ENCODE results near the gene PPP2R2C.

PPP2R2C gene

DNA sequence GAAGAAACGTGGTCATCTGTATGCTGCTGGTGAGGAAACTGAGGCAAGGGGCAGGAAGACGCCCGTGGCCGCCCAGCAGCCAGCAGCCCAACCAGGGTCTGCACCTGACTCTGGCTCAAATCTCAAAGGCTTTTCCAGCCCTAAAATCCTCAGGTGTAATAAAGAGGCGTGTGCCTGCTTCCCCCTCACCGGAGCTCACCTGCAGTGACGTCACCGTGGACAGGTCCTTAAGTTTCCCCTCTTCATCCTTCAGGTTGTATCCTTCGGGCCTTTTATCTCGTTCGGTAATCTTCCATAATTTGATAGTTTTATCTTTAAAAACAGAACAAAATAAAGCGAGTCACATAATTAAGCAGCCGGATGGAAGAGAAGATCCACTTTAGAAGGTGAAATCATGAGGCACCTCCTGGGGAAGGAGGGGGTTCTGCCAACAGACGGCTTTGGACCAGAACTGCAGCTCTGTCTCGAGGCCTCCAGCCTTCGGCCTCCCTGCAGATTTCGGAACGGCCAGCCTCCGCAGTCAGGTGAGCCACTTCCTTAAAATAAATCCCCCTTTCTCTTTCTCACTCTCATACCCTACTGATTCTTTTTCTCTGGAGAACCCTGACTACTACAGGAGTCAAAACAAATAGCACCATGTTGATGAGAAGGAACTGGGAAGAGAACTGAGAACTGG lies 96.7 kb downstream of the PPP2R2C start:
- no peak for DNase-seq

DNA sequence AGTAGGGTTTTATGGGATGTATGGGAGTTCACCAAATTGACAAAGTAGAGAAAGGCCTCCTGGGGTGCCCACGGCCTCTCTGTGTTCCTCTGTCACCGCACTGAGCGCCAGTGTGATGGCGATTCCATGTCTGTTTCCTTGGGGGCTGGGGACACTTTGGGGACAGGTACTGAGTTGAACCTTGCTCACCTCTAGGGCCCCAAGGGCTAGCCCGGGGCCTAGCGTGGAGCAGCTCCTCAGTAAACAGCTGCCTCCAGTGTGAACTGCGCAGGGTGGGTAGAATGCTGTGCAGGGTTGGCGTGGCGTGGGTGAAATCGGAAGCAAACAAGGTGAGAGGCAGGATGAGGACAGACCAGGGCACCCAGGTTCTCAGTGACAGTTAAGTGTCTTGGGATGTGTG lies 97.8 kb downstream of the PPP2R2C start:
- no peak for DNase-seq

GRCh38 chr4:6373541-6374410 lies 98.6 kb downstream of the PPP2R2C start:
- no peak for DNase-seq

DNA sequence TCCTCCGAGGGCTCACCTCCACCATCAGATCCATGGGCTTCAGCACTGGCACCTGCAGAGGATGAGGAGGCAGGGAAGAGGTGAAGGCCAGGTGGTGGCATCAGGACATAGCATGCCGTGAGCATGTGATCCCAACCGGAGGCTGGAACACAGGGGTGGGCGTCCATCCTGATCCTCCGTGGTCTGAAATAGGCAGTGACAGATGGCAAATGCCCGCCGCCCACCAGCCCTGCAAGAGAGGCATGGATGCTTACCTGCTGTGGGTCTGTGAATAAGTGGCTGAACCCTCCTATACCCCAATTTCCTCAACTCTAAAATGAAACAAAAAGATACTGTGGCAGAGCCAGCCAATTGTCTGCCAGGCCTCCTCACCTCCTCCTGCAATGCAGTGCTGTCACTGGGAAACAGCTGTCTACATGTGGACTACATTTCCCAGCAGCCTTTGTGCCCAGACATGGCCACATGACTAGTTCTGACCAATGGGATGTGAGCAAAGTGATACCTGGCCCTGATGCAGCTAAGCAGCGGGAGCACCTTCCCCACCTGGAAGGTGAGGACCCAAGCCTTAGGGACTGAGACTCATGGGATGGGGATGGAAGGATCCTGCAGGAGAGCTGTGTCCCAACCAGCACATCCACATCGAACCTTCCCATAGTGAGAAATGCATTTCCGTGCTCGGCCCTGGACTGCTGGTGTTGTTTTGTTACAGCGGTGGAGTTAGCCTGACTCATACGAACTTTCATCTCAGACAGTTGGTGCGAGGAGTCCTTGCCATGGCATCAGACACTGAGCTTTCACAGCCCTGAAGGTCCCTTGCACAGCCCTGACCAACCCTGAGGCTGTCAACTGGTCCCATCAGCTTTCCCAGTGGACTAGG lies 99.5 kb downstream of the PPP2R2C start:
- peak; percentile 8 for DNase-seq

DNA sequence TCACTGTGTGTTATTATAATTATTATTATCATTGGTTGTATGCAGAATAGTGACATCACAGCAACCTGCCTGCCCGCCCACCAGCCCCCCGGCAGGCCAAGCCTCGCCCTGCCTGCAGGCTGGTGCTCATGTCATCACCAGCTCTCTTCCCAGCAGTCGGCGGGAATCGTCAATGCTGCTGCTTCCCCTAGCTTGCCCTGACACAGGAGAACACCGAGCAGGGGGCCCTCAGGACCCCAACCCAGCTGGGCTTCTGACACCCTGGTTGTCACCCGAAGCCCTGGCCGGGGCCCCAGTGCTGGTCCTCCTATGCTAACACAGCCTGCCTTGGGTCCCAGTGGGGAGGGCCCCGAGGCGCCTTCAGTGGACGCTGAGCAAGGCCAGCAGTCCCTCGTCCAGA lies 100.6 kb downstream of the PPP2R2C start:
- no peak for DNase-seq

- DNase-seq, result no peak
These were observed 101.1 kb downstream of the PPP2R2C start for GRCh38 chr4:6371271-6371670.

- DNase-seq, result no peak
These were observed 102.3 kb downstream of the PPP2R2C start for GRCh38 chr4:6369924-6370645.

DNA sequence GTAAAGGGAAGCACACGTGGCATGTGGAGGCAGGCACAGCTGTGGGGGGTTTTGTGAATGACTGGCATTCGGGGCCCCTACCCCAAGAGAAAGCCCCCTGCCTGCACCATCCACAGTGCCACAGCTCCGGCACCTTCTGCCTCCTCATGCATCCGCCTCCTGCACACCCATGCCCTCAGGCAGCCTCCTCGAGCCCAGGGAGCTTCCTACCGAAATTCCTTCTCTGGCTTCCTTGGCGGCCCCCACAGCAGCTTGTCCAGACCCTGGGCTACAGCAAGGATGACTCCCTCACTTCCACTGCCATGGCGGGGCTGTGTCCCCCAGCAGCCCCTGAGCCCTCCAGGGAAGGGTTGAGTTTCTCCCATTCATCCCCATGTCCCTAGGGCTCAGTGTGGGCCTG lies 102.9 kb downstream of the PPP2R2C start:
- no peak for DNase-seq

DNA sequence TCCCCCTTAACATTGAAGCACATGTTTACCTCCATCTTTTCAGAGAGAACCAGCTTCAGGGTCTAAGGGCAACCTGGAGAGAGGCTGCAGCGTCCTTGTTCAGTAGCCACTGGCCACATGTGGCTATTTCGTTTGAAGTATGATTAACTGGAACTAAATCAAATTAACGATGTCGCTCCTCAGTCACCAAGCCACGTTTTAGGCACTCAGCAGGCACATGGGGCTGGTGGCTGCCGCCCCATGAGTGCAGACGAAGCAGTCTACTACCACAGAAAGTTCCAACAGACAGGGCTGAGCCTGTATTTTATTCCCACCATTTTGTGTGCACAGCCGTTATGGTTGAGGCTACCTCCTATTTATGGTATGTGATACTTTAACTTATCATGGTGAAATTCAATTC lies 103.4 kb downstream of the PPP2R2C start:
- no peak for DNase-seq

- DNase-seq, result no peak
These were observed 103.8 kb downstream of the PPP2R2C start for GRCh38 chr4:6368601-6369000.

- DNase-seq, result no peak
These were observed 104.3 kb downstream of the PPP2R2C start for GRCh38 chr4:6368096-6368495.

DNA sequence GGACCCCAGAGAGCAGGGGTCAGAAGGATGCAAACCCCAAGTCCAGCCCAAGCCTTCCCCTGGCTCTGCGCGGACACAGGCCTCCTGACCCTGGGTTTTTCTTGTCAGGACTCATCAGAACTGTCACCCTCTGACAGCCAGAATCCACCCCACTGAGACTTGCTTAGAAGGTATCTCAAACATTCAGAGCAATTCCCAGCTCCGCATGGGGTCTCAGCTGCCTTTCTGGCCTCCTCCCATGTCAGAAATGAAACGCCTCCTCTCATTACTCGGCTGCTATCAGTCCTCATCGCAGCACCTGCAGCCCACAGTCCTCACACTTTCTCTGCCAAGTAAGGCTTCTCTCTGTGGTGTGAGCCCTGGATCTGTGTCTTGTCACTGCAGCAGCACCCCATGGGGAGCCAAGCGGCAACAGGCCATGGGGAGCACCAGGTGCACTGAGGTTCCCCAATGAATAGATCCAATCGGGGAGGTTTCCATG lies 105.0 kb downstream of the PPP2R2C start:
- DNase-seq, result no peak

GRCh38 chr4:6366581-6366980 lies 105.8 kb downstream of the PPP2R2C start:
- no peak for DNase-seq

DNA sequence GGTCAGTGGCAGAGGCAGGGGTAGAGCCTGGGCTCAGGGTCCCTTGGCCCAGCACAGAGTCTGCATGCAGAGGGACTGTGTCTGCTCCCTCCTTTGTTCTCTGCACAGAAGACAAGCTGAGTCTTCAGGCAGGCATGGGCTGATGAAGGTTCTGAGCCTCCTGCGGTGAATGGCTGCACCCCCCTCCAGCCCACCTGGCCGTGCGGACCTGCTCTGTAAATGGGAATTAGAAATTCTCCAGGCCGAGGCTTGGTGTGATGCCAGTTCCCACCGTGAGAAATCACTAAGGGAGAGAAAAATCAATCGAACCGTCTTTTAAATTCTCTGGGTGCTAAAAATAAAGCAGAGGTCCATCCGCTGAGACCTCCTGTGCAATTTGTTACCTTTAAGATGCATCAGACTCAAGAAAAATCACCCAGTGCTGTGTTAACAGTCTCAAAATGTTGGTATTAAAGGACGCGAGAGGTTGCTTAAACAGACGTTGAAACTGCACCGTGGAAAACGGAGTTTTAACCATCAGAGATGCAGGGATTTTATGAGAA lies 106.8 kb downstream of the PPP2R2C start:
- no peak for DNase-seq

DNA sequence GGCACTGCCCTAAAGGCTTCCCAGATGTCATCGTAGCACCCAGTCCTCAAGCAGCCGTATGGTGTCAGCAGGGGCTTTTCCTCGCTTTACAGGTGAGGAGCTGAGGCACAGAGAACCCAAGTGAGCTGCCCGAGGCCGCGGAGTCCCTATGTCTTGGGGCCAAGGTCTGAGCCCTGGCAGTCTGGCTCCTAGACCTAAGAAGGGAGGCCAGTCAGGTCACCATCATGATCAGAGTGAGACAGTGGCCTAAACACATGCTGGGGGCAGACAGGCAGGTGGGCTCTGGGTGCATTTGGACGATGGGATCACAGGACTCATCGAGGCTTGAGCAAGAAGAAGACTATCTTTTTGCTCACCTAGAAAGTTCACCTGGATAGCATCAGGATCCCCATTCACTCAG lies 107.8 kb downstream of the PPP2R2C start:
- no peak for DNase-seq

- DNase-seq, result no peak
These were observed 108.3 kb downstream of the PPP2R2C start for GRCh38 chr4:6364146-6364545.

DNA sequence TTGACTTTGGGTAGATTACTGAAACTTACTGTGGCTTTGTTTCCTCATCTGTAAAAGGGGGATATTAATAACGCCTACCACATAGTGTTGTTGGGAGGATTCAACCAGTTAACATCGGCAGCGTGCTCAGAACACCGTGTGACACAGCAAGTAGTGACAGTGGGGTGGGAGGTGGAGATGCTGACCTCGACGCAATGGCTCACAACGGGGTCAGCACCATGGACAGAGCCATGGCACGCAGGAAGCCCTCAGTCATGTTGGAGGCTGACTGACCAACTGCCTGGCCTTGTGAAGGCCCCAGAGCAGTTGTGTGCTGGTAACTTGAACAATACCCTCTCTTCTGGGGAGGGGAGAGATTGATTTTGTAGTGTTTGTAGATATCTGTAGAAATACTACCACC lies 109.5 kb downstream of the PPP2R2C start:
- peak; percentile 18 for DNase-seq

GRCh38 chr4:6362243-6362885 lies 110.0 kb downstream of the PPP2R2C start:
- no peak for DNase-seq

DNA sequence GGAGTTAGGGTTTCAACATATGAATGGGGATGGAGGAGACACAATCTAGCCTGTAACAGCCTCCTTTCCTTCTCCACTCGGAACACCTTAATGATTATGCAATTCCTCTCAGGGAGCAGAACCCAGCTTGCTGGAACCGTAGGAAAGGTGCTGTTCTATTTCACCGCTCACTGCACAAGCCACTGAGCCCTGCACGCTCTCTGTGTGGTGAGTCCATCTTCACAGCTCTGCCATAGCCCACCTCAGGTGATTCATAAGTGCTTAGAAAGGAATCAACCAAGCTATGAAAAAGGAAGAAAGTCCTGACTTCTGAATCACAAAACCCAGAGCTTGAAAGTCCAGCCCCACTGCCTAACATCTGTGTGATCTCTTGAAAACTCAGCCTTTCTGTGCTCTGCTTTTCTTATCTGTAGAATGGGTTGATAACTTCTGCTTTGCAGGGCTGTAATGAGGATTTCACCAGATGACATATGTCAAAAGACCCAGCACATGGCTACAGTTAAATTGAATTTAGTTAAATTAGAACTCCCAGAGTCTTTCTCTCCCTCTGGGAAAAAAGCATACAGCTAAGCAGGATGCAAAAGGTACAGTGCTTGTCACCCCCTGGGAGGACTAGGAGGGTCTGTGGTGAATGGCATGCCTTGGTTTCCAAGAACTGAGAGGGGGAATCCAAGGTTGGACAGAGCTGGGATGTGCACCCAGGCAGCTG lies 111.2 kb downstream of the PPP2R2C start:
- no peak for DNase-seq

- no peak for DNase-seq
These were observed 112.0 kb downstream of the PPP2R2C start for GRCh38 chr4:6360385-6360784.

All from fibroblast of skin of right quadriceps (primary cell).